Measurements from ENCODE around the gene NFKBIE. TPM values are rescaled to one million over a fixed set of nuclear protein-coding genes. Genes with fewer than 3 reads are reported as not detected.
A peak's percentile ranks its signal among the peaks of the same experiment; 100 is the strongest.

NFKBIE gene
- total and polyA plus RNA-seq, 8 donors = 0.89 to 23.5 (median 10.3) TPM; not detected in 2

- TF ChIP-seq POLR2AphosphoS5 (IDR thresholded peaks at IDR 0.05) = no peak
- TF ChIP-seq EP300 (IDR thresholded peaks at IDR 0.05) = no peak
- TF ChIP-seq POLR2A (IDR thresholded peaks at IDR 0.05) = no peak
- no peak for TF ChIP-seq CTCF (IDR thresholded peaks at IDR 0.05)
- peaks cover 73 to 99% (median 88%) of the 10 kb centered on the region in 4 donors for H3K4me1 ChIP-seq
- intact Hi-C loops (cut with DNase I; ENCODE audit: low total_unique reads) = no loop called here
- H3K27me3 ChIP-seq = no peaks in the 10 kb centered on the region
- peak overlapping the region; percentile 52 to 86 (median 68) for H3K4me3 ChIP-seq
- no peaks in the 10 kb centered on the region for H3K9me3 ChIP-seq
- peak overlapping the region in 4 of 5 donors; percentile 92 to 97 (median 95) for H3K27ac ChIP-seq
- 4 to 9% (median 8%) methylated on average over 11 to 18 of the region's 18 CpGs for WGBS, 5 donors
- peaks cover 0 to 13% (median 10%) of the 10 kb centered on the region in 4 donors for H3K36me3 ChIP-seq
- peak in 1 of 2 donors; percentile 66 for DNase-seq
Measured at GRCh38 chr6:44224029-44224964, 41.1 kb downstream of the NFKBIE start.

GRCh38 chr6:44223319-44224028, 41.9 kb downstream of the NFKBIE start, which contains the start of gene SLC29A1:
SLC29A1 (plus strand) TSS chr6:44223595; CDS start chr6:44227314, 3,719 bp downstream.
- intact Hi-C loops (cut with DNase I; ENCODE audit: low total_unique reads) = no loop called here
- peak; percentile 37 to 82 (median 63) for TF ChIP-seq POLR2AphosphoS5 (IDR thresholded peaks at IDR 0.05)
- TF ChIP-seq EP300 (IDR thresholded peaks at IDR 0.05) = no peak
- no peak for TF ChIP-seq CTCF (IDR thresholded peaks at IDR 0.05)

GRCh38 chr6:44222486-44223318, 42.6 kb downstream of the NFKBIE start:
- 21 to 31% (median 27%) methylated on average over 25 to 26 of the region's 26 CpGs for WGBS, 5 donors
- intact Hi-C loops (cut with DNase I; ENCODE audit: low total_unique reads) = no loop called here
- H3K9me3 ChIP-seq = no peaks in the 10 kb centered on the region
- DNase-seq = no peak
- H3K4me3 ChIP-seq = peak overlapping the region; percentile 52 to 86 (median 68)
- peaks cover 0 to 3% (median 0%) of the 10 kb centered on the region in 4 donors for H3K36me3 ChIP-seq
- no peaks in the 10 kb centered on the region for H3K27me3 ChIP-seq
- peaks cover 89 to 99% (median 94%) of the 10 kb centered on the region in 4 donors for H3K4me1 ChIP-seq
- peak overlapping the region; percentile 92 to 99 (median 95) for H3K27ac ChIP-seq
- TF ChIP-seq POLR2AphosphoS5 (IDR thresholded peaks at IDR 0.05) = no peak
- no peak for TF ChIP-seq EP300 (IDR thresholded peaks at IDR 0.05)
- TF ChIP-seq CTCF (IDR thresholded peaks at IDR 0.05) = no peak
- TF ChIP-seq POLR2A (IDR thresholded peaks at IDR 0.05) = no peak

More at GRCh38 chr6:44223319-44224028, 41.9 kb downstream of the NFKBIE start, which contains the start of gene SLC29A1:
- WGBS, 5 donors = 0 to 3% (median 1%) methylated on average over 22 to 72 of the region's 73 CpGs
- H3K4me3 ChIP-seq = peak within 1 kb of the TSS; percentile 52 to 86 (median 68)
- H3K27me3 ChIP-seq = no peaks in the 10 kb centered on the region
- H3K9me3 ChIP-seq = no peaks in the 10 kb centered on the region
- DNase-seq = peak; percentile 76 to 91
- peaks cover 0 to 4% (median 2%) of the 10 kb centered on the region in 4 donors for H3K36me3 ChIP-seq
- peak within 1 kb of the TSS; percentile 92 to 99 (median 95) for H3K27ac ChIP-seq
- H3K4me1 ChIP-seq = peaks cover 81 to 99% (median 92%) of the 10 kb centered on the region in 4 donors
